Adrenal gland (tissue), 5 donors: ENCODE results near the gene CISD3.

Experiments used
- CTCF ChIP-seq, 6 experiments: fragments of 450-650 bp in 4 of 6; fragments of 200-600 bp in 2 of 6; sonication (generic) in 1 of 6; IDR thresholded peaks; 1 replicate in 5 of 6; 2 replicates in 1 of 6; pipeline versions ENCODE4 v1.5.1 to v1.8.0; 2016 to 2021; ENCODE audit warnings: antibody characterized with exemption in 6 of 6, mild to moderate bottlenecking in 2 of 6, moderate library complexity in 1 of 6
- POLR2A ChIP-seq, 2 donors: fragments of 450-650 bp; IDR thresholded peaks; one replicate each; pipeline ENCODE4 v1.6.1; 2017; ENCODE audit warnings: antibody characterized with exemption in 2 of 2, mild to moderate bottlenecking in 2 of 2, moderate library complexity in 1 of 2
- donor health status: DM: no; HTN: no; CAD: no.

GRCh38 chr17:38715216-38715943, 14.8 kb upstream of the CISD3 start:
- no peak for TF ChIP-seq POLR2A (IDR thresholded peaks at IDR 0.05)
- TF ChIP-seq CTCF (IDR thresholded peaks at IDR 0.05), result no peak
